Measurements from ENCODE around the gene LRRC4B. TPM values are rescaled to one million over a fixed set of nuclear protein-coding genes. Genes with fewer than 3 reads are reported as not detected.

The LRRC4B gene
- total RNA-seq, 1 donor from 2014 or later: 4.6 TPM

GRCh38 chr19:50488389-50489194 lies 79.6 kb downstream of the LRRC4B start:
- Histone ChIP-seq H3K36me3 (peaks cover 13% of the 10 kb centered on the region), H3K4me3 (no peak overlapping the region), H3K4me1 (no peaks in the 10 kb centered on the region), H3K27me3 (no peaks in the 10 kb centered on the region), H3K9me3 (no peaks in the 10 kb centered on the region), H3K27ac (no peak overlapping the region)
- peak; percentile 23 for DNase-seq
- TF ChIP-seq, protein P1, sequence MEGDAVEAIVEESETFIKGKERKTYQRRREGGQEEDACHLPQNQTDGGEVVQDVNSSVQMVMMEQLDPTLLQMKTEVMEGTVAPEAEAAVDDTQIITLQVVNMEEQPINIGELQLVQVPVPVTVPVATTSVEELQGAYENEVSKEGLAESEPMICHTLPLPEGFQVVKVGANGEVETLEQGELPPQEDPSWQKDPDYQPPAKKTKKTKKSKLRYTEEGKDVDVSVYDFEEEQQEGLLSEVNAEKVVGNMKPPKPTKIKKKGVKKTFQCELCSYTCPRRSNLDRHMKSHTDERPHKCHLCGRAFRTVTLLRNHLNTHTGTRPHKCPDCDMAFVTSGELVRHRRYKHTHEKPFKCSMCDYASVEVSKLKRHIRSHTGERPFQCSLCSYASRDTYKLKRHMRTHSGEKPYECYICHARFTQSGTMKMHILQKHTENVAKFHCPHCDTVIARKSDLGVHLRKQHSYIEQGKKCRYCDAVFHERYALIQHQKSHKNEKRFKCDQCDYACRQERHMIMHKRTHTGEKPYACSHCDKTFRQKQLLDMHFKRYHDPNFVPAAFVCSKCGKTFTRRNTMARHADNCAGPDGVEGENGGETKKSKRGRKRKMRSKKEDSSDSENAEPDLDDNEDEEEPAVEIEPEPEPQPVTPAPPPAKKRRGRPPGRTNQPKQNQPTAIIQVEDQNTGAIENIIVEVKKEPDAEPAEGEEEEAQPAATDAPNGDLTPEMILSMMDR (IDR thresholded peaks at IDR 0.05): no peak
- intact Hi-C loops (cut with DNase I): no loop called here
- peak; percentile 32 for ATAC-seq

DNA sequence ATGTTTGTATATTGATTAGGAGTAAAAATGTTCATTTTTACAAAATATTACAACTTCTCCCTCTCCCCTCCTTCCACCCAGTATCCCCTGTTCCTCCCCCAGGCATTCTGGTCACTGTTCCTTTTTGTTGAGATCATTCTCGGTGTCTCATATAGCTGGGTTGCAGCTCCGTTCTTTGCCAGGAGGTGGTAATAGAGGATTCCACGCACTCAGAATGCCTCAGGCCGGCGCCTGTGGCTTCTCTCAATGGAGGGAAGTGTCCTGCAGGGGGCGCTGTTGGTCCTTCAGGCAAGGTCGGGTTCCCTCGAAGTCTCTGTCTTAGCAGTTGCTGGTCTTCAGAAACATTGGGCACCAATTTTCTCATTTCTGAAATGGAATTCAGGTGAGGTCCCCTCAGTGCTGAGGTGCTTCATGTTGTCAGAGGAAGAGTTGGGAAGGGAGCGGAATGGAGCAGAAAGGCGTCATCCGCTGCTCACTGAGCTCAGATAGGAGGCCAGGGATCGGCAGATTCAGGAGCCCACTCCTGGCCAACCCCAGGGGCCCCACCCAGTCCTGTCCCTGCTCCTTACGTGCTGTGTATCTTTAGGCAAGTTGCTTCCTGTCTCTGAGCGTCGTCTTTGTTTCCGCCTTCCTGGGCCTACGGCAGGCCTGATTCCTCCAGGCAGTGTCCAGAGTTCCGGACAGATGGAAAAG lies 81.3 kb downstream of the LRRC4B start:
- ATAC-seq (peak; percentile 27), DNase-seq (peak; percentile 72)

DNA sequence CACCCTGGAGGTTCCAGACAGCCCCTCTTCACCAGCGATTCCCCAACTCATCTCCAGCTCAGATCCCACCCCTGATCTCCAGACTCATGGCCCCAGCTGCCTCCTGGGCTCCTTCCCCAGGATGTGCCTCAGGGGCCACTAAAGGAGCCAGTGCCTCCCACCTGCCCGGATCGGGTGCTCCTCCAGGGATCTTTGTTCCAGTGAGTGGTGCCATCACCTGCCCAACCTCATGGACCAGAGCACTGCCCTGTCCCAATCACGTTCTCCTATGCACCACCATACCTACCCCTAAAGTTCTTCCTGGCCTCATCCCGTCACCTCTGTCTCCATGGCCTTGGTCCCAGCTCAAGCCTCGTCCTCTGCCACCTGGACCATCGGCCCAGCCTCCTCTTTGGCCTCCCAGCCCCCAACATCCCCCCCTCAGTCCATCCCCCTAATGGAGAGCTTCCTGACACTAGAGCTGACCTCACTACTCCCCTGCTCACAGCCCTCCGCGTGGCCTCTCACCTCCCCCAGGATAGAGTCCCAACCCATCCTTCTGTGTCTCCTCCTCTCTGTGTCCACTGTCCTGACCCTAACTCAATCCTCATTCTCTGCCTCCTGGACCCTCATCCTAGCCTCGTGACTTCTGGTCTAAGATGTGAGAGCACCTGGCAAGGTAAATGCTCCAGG lies 82.8 kb downstream of the LRRC4B start:
- Histone ChIP-seq H3K36me3 (peaks cover 41% of the 10 kb centered on the region), H3K27ac (no peak overlapping the region), H3K27me3 (no peaks in the 10 kb centered on the region), H3K4me3 (no peak overlapping the region), H3K4me1 (no peaks in the 10 kb centered on the region), H3K9me3 (no peaks in the 10 kb centered on the region)
- ATAC-seq (no peak), DNase-seq (peak; percentile 57)
- intact Hi-C loops (cut with DNase I): no loop called here
- TF ChIP-seq, protein P1 (IDR thresholded peaks at IDR 0.05): no peak

More for the DNA sequence above, 81.3 kb downstream of the LRRC4B start:
- no peak overlapping the region for H3K4me3 ChIP-seq
- intact Hi-C loops (cut with DNase I): no loop called here
- no peaks in the 10 kb centered on the region for H3K4me1 ChIP-seq
- TF ChIP-seq, protein P1 (IDR thresholded peaks at IDR 0.05): peak; percentile 53
- H3K27ac ChIP-seq: no peak overlapping the region
- peaks cover 26% of the 10 kb centered on the region for H3K36me3 ChIP-seq
- H3K27me3 ChIP-seq: no peaks in the 10 kb centered on the region
- no peaks in the 10 kb centered on the region for H3K9me3 ChIP-seq

- peaks cover 57% of the 10 kb centered on the region for H3K36me3 ChIP-seq
Observed at GRCh38 chr19:50482916-50483315, 85.3 kb downstream of the LRRC4B start.

GRCh38 chr19:50482271-50482855 lies 85.9 kb downstream of the LRRC4B start:
- H3K27ac ChIP-seq: no peak overlapping the region
- peaks cover 11% of the 10 kb centered on the region for H3K4me1 ChIP-seq
- peaks cover 57% of the 10 kb centered on the region for H3K36me3 ChIP-seq
- intact Hi-C loops (cut with DNase I): no loop called here
- ATAC-seq: no peak
- TF ChIP-seq, protein P1 (IDR thresholded peaks at IDR 0.05): no peak
- H3K4me3 ChIP-seq: no peak overlapping the region
- peak; percentile 58 for DNase-seq
- no peaks in the 10 kb centered on the region for H3K9me3 ChIP-seq
- no peaks in the 10 kb centered on the region for H3K27me3 ChIP-seq

More at GRCh38 chr19:50482916-50483315, 85.3 kb downstream of the LRRC4B start:
- Histone ChIP-seq H3K4me1 (peaks cover 6% of the 10 kb centered on the region), H3K9me3 (no peaks in the 10 kb centered on the region), H3K27me3 (no peaks in the 10 kb centered on the region), H3K27ac (no peak overlapping the region), H3K4me3 (no peak overlapping the region)
- TF ChIP-seq, protein P1 (IDR thresholded peaks at IDR 0.05): no peak
- ATAC-seq (no peak), DNase-seq (peak; percentile 36)
- intact Hi-C loops (cut with DNase I): no loop called here
